Spleen (tissue), 7 donors: Measurements from ENCODE around the gene WDR55.

ENCODE experiments used
- POLR2A ChIP-seq, 3 donors: fragments of 450-650 bp; IDR thresholded peaks; one replicate each; pipeline ENCODE4 v1.5.1; 2017; ENCODE audit warnings: antibody characterized with exemption in 3 of 3, mild to moderate bottlenecking in 1 of 3
- TF ChIP-seq, protein P1 (sequence below), 11 experiments: fragments of 200-600 bp in 7 of 11; fragments of 450-650 bp in 4 of 11; sonication (generic) in 4 of 11; IDR thresholded peaks in 8 of 11; conservative IDR thresholded peaks in 3 of 11; 1 replicate in 7 of 11; 2 replicates in 4 of 11; pipeline versions ENCODE4 v1.4.0 to v1.8.0; 2016 to 2021; ENCODE audit warnings: antibody characterized with exemption in 11 of 11, inconsistent platforms in 4 of 11, mild to moderate bottlenecking in 1 of 11
- donor health status: DM: no; HTN: no; CAD: no; lungs with moderate emphysema.
- donor health status: DM: no; HTN: no; CAD: no.
- donor health status: DM: no; HTN: no; CAD: no.

DNA sequence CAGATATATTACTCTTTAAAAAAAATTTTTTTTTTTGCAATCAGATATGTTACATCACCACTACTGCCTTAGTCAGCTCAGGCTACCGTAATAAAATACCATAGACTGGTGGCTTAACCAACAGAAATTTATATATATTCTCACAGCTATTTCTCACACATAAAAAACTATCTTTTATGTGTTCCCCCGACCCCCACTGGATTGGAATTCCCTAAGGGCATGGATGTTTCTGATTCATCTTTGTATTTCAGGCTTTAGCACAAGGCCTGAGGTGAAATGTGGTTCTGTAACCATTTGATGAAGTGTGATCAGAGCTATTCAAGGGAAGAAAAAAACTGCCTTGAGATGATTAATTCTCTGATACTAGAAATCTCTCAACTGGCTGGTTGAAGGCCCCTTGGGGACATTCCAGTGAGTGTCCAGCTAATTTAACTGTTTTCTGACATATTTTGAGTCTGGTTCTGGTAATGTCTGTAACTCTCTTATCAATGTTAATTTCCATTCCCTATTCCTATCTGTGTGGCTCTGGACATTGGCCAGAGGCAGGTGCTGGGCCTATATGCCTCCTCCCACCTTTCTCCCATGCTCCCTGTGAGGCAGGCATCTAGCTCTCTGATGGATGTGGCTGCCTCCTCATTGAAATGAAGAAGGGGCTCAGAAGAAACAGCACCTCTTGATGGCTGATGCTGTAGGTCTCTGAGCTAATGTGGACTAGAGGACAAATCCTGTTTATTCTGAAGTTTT, 34.2 kb upstream of the WDR55 start:
- TF ChIP-seq, protein P1, sequence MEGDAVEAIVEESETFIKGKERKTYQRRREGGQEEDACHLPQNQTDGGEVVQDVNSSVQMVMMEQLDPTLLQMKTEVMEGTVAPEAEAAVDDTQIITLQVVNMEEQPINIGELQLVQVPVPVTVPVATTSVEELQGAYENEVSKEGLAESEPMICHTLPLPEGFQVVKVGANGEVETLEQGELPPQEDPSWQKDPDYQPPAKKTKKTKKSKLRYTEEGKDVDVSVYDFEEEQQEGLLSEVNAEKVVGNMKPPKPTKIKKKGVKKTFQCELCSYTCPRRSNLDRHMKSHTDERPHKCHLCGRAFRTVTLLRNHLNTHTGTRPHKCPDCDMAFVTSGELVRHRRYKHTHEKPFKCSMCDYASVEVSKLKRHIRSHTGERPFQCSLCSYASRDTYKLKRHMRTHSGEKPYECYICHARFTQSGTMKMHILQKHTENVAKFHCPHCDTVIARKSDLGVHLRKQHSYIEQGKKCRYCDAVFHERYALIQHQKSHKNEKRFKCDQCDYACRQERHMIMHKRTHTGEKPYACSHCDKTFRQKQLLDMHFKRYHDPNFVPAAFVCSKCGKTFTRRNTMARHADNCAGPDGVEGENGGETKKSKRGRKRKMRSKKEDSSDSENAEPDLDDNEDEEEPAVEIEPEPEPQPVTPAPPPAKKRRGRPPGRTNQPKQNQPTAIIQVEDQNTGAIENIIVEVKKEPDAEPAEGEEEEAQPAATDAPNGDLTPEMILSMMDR (IDR thresholded peaks at IDR 0.05 in 8 of 11, conservative IDR thresholded peaks at IDR 0.05 in 3 of 11) = no peak
- TF ChIP-seq POLR2A (IDR thresholded peaks at IDR 0.05) = no peak
